Right renal pelvis (tissue), 4 donors: ENCODE measurements around the gene PLK5. TPM values are rescaled to one million over a fixed set of nuclear protein-coding genes. Genes with fewer than 3 reads are reported as not detected.
"Not testable (repeated sequence)": the region's sequence is repeated elsewhere in the genome, so short reads cannot be mapped to it uniquely, and the experiment has no call there.

Experiments used
- DNase-seq, 4 donors: peaks; one replicate each; pipeline ENCODE4 v3.0.0-alpha.2; 2013; ENCODE audit warnings: low read depth in 4 of 4, low spot score in 3 of 4, missing footprints in 1 of 4
- polyA plus RNA-seq, 4 donors: library from polyadenylated mRNA; unstranded; fragments of 120-200 nt; gene quantifications; one replicate each; pipeline ENCODE4 v1.2.1, GENCODE V29; 2013; ENCODE audit not compliant: insufficient read length in 4 of 4

Gene PLK5
- polyA plus RNA-seq, 4 donors: 0.13 to 0.36 (median 0.16) TPM

DNA sequence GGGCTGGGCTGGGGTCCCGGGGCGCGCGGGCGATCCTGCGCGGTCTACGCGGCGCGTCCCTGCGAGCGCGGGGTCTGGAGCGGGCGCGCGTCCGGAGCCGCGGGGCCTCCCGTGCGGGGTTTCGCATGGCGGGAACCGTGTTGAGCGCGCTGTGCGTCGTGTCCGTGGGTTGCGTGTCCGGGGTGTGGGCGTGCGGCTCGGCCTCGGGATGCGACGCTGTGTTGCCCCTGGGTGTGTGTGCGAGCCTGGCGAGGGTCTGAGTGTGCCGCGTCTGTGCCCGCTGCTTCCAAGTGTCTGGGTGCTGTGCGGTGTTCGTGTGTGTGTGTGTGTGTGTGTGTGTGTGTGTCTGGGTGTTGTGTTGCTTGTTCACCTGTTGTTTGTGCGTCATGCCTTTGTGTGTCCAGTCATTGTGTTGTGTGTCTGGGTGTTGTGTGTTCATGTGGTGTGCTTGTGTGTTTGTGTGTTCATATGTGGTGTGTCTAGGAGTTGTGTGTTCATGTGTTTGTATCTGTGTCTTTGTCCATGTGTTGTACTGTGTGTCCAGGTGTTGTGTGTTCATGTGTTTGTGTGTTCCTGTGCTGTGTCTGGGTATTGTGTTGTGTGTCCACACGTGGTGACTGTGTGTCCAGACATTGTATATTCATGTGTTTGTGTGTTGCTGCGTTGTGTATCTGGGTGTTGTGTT lies 552 bp downstream of the PLK5 start:
- no peak for DNase-seq

DNA sequence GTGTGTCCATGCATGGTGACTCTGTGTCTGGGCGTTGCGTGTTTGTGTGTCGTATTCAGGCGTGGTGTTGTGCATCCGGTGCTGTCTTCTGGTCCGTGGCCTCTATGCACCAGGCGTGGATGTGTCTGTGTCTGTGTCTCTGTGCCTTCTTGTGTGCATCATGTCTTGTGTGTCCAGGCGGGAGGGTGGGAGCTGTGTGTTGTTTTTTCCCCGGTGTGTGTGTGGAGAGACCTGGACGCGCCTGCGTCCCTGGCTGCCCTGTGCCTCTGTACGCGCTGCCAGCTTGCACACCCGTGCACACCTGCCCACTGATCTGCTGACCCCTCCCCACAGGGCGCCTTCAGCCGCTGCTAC lies 1.1 kb downstream of the PLK5 start:
- DNase-seq: no peak

DNA sequence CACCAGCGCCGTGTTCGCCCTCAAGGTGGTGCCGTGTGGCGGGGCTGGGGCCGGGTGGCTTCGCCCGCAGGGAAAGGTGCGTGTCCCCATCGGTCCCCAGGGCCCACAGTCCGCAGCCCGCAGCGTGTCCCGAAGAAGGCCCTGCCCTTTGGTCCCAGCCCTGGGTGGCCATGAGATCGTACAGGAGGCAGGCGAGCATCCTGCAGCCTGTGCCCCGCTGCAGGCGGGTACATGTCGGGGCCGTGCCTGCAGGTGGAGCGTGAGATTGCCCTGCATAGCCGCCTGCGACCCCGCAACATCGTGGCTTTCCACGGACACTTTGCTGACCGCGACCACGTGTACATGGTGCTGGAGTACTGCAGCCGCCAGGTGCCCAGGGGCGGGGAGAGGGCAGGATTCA lies 1.5 kb downstream of the PLK5 start:
- DNase-seq: no peak

DNA sequence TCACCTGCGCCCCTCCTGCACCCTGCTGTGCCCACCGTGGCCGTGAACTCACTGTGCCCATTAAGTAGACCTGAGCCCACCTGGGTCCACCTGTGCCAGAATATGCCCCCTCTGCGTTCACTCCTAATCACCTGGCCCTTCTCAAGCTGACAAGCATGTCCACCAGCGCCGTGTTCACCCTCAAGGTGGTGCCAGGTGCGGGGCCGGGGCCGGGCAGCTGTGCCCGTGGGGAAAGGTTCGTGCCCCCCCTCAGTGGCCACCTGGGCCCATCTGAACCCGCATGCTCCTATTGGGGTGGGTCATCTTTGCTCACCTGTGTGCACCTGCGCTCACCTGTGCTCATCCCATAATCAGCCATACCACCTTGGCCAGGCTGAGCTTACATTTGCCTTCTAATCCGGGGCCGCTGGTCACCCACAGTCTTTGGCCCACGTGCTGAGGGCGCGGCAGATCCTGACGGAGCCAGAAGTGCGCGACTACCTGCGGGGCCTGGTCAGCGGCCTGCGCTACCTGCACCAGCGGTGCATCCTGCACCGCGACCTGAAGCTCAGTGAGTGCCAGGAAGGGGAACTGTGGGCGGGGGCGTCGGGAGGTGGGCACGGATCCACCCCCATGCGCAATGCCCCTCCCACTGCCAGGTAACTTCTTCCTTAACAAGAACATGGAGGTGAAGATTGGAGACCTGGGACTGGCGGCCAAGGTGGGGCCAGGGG lies 2.3 kb downstream of the PLK5 start:
- DNase-seq: no peak

DNA sequence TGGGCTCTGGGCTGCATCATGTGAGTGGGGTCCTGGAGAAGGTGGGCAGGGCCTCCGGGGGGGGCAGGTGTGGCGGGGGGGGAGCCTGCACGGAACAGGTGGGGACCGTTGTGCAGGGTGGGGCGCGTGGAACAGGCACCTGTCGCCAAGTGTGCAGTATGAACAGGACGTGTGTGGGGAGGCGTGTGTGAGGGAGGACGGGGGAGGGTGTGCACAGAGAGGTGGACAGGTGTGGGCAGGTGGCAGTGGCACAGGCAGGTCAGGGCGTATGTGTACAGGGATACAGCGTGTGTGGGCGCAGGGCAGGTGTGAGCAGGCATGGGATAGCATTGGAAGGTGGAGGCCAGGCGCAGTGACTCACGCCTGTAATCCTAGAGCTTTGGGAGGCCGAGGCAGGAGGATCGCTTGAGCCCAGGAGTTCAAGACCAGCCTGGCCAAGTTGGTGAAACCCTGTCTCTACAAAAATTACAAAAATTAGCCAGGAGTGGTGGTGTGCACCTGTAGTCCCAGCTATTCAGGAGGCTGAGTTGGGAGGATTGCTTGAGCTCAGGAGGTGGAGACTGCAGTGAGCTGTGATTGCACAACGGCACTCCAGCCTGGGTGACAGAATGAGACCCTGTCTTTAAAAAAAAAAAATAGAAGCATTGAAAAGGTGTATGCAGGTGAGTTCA lies 3.2 kb downstream of the PLK5 start:
- DNase-seq: no peak

DNA sequence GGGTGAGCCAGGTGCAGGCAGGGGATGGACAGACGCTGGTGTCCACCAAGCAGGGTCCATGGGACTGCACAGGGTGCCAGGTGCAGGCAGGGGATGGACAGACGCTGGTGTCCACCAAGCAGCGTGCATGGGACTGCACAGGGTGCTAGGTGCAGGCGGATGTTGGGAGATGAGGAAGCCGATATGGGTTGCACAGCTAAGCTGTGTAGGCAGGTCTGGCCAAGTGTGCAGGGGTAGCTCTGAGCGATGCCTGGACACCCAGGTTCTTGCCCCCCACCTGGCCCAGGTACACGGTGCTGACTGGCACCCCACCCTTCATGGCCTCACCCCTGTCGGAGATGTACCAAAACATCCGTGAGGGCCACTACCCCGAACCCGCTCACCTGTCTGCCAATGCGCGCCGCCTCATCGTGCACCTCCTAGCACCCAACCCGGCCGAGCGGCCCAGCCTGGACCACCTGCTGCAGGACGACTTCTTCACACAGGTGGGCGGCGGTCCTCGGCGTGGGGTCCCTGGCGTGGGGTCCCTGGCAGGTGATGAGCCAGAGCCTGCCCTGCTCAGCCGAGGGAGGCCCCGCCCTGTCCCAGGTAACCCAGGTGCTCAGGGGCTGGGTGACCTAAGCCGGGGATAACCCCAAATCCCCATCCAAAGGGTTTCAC lies 3.9 kb downstream of the PLK5 start:
- no peak for DNase-seq

DNA sequence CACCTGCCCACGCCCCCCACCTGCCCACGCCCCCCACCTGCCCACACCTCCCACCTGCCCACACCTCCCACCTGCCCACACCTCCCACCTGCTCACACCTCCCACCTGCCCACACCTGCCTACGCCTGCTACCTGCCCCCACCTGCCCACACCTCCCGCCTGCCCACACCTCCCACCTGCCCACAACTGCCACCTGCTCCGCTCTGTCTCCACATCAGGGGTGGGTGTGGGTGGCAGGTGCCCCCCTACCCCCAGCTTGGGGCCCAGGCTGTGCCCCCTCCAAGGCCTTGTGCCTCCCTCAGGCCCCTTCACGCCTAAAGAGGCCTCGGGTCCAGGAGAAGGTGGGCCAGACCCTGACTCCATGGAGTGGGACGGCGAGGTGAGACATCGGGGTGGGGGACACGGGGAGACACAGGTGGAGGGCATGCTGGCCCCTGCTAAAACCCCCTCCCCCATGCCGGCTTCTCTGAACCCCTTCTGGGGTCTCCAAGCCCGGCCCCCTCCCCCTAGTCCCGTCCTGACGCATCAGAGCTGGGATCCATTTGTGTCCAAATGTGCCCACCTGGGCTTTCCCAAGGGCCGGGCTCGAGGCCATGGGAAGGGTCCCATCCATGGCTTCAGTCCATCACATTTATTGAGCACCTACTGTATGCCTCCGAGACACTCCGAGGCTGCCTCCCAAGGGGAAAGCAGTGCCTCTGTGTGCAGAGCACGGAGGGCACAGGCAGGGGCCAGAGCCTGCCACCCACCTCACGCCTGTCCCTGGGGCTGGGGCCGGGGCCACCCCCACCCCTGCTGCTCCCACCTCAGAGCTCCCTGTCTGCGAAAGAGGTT lies 4.9 kb downstream of the PLK5 start:
- DNase-seq: no peak

DNA sequence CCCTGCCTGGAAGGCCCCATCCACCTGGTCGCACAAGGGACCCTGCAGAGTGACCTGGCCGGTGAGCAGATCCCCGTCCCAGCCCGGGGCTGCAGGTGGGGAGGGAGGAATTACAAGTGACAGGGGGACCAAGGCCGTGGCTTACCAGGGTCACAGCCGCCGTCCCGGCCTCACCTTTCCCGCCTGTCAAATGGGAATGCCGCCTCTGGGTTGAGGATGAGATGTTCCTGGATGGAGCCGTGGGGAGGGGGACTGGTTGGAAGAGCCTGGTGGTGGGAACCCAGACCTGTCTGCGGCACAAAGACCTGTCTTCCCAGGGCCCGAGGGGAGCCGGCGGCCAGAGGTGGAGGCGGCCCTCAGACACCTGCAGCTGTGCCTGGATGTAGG lies 5.5 kb downstream of the PLK5 start:
- DNase-seq: no peak

DNA sequence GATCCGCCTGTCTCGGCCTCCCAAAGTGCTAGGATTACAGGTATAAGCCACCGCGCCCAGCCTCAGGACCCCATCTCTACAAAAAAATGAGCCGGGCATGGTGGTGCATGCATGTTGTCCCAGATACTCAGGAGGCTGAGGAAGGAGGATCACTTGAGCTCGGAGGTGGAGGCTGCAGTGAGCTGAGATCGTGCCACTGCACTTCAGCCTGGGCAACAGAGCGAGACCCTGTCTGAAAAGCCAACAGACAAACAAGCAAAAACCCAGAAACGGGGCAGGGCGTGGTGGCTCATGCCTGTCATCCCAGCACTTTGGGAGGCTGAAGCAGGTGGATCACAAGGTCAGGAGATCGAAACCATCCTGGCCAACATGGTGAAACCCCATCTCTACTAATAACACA lies 7.0 kb downstream of the PLK5 start:
- not testable (repeated sequence) for DNase-seq

DNA sequence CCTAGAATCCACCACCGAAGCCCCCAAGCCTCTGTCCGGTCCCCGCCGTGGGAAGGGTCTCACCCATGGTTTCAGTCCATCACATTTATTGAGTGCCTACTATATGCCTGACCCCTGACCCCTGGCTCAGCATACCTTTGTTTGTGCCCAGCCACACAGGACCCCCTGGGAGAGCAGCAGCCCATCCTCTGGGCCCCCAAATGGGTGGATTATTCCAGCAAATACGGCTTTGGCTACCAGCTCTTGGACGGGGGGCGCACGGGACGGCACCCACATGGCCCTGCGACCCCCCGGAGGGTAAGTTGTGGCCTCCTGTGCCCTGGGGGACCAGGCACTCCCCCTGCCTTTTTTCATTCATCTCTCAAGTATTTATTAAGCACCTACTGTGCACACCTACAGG lies 7.7 kb downstream of the PLK5 start:
- no peak for DNase-seq

DNA sequence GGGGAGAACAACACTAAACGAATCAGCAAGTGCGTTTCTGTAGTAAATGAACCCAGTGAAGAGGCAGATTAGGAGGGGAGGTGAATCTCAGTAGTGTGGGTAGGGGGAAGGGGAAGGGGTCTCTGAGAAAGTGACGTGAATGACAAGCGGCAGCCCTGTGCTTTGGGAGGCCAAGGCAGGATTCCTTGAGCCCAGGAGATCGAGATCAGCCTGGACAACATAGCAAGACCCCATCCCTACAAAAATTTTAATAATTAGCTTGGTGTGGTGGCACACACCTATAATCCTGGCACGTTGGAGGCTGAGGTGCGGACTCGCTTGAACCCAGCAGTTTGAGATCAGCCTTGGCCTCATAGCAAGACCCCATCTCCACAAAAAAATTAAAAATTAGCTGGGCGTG lies 8.1 kb downstream of the PLK5 start:
- DNase-seq: no peak

DNA sequence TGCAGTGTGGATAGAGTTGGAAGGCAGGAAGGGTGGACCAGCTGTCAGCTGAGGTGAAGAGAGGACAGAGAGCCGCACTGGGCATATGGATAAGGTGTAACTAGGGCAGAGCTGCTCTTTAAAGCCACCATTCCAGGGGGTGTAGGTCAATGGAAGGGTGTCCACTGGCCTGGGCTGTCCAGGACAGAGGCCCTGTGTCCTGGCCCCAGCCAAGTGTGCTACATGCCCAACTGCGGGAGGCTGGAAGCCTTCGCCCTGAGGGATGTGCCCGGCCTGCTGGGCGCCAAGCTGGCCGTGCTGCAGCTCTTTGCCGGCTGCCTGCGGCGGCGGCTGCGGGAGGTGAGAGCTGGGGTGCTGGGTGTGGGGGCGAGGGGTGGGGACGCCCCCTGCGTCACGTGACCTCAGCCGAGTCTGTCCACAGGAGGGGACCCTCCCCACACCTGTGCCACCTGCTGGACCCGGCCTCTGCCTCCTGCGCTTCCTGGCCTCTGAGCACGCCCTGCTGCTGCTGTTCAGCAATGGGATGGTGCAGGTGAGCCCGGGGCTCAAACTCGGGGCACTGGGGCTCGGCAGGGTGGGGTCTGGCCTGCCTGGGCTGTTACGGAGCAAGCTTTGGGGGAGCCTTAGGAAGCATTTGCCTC lies 9.8 kb downstream of the PLK5 start:
- DNase-seq: no peak

DNA sequence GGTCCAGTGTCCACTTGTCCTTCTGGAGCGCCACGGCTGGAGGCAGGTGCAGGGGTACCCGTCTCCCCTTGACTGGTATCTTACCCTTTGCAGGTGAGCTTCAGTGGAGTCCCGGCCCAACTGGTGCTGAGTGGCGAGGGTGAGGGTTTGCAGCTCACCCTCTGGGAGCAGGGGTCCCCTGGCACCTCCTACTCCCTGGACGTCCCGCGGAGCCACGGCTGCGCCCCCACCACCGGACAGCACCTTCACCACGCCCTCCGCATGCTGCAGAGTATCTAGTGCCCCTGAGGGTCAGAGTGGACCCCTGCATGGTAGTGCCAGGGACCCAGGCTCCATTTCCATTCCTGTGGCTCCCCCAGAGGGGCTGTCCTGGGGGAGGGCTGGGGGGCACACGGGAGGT lies 11.1 kb downstream of the PLK5 start:
- DNase-seq: no peak

DNA sequence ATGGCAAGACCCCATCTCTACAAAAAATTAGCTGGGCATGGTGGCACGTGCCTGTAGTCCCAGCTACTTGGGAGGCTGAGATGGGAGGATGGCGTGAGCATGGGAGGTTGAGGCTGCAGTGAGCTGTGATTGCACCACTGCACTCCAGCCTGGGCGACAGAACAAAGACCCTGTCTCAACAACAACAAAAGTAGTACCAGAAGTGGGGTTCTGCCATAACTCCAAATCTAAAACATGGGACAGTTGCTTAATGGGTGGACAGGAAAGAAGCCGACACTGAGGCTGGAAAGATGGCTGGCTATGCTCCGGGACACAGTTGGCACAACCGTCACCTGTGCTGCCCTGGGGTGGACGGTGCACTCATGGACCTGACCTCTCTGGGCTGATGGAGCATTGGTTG lies 11.8 kb downstream of the PLK5 start:
- DNase-seq: not testable (repeated sequence)

DNA sequence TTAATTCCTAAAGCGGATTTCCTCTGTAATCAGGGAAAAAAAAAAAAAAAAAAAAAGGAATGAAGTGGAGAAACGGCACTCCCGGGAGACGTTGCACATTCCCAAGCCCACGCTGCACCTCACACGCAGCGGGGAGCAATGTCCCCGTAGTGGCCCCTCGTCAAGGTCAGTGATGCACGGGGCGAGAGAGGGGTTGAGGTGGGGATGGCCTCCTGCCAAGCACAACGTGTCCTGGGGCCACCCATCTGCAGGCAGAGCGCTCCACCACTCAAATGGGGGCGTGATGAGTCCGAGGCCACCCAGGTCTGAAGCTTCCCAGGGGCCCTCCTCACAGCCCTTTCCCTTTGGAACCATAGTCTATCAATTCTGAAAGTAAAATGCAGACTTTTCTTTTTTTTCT lies 15.1 kb downstream of the PLK5 start:
- DNase-seq: no peak

DNA sequence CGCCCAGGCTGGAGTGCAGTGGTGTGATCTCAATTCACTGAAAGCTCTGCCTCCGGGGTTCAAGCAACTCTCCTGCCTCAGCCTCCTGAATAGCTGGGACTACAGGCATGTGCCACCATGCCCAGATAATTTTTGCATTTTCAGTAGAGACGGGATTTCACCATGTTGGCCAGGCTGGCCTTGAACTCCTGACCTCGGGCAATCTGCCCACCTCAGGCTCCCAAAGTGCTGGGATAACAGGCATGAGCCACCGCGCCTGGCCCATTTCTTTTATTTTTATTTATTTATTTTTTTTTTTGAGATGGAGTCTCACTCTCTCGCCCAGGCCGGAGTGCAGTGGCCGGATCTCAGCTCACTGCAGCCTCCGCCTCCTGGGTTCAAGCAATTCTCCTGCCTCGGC lies 15.9 kb downstream of the PLK5 start:
- not testable (repeated sequence) for DNase-seq

DNA sequence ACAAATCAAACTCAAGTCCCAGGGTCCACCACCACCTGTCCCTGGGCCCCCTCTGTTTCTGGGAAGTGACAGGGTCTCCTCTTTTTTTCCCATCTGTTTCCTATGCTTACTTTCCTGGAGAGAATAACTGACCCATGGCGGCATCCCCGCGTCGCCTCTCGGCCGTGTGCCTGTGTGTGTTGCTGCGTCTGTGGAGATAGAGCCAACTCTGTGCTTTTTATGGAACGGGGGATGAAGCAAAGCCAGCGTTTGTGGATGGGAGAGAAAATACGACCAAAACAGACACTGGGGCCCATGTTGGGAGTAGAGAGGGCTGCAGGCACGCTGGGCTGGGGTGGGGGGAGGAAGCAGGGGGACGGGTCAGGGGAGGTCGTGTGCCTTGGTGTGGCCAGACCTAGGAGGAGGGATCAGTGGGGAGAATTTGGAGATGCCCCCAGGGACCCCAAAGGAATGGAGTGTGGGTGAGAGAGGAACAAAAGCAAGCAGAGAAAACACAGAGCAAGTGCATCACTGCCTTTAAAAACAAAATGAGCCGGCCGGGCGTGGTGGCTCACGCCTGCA lies 16.6 kb downstream of the PLK5 start:
- DNase-seq: no peak

DNA sequence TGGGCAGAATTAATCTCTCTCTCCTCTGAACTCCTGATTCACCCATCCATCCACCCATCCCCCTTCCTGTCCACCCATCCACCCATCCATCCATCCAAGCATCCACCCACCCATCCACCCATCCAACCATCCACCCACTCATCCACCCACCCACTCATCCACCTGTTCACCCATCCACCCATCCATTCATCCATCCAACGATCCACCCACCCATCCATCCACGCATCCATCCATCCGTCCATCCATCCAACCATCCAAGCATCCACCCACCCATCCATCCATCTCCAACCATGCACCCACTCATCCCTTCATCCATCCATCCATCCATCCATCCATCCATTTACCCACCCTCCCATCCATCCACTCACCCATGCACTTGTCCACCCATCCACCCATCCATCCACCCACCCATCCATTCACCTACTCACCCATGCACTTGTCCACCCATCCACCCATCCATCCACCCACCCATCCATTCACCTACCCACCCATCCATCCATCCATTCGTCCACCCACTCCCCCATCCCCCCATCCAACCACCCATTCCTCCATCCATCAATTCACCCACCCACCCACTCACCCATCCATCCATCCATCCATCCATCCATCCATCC lies 25.6 kb downstream of the PLK5 start:
- no peak for DNase-seq
